Measurements from ENCODE around the gene ITSN1.

GRCh38 chr21:33662046-33662445 is 19.7 kb downstream of the ITSN1 start:
- TF ChIP-seq CTCF (IDR thresholded peaks at IDR 0.05) (no peak), POLR2AphosphoS5 (IDR thresholded peaks at IDR 0.05) (no peak)

Data from esophagus muscularis mucosa (tissue), 3 donors.